ENCODE results near the gene NAA11.

Gene NAA11

DNA sequence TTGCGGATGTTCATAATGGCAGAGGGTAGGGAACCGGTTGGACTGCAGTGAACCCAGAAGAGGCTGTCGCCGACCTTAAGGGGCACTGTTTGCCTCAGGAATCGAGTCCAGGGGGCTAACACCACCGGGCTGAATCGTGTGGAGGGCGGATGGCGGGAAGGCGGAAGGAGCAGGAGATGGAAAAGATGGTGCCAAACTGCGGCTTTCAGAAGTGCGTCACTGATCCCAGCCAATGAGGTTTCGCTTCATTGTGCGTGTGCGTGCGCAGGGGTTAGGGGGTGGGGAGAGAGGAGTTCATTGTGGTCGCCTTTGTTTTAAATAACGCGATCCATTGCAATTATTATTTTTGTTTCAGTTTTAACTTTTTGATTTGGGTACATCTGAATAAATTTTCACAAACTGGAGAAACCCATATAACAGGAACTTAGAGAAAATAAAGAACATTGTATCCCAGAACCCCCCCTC lies at the start of gene NAA11:
TSS of gene NAA11 (minus strand) at position 198 of the 465 bp plus-strand sequence. CDS start at position 14, 184 bp downstream.
- DNase-seq (ENCODE audit: low read depth in 3 of 3, low spot score in 1 of 3), result no peak

- DNase-seq (ENCODE audit: low read depth in 3 of 3, low spot score in 1 of 3), result no peak
Observed at GRCh38 chr4:79370026-79370425, 44.2 kb upstream of the NAA11 start.

- no peak for DNase-seq (ENCODE audit: low read depth in 3 of 3, low spot score in 1 of 3)
Observed at GRCh38 chr4:79367096-79367495, 41.2 kb upstream of the NAA11 start.

DNA sequence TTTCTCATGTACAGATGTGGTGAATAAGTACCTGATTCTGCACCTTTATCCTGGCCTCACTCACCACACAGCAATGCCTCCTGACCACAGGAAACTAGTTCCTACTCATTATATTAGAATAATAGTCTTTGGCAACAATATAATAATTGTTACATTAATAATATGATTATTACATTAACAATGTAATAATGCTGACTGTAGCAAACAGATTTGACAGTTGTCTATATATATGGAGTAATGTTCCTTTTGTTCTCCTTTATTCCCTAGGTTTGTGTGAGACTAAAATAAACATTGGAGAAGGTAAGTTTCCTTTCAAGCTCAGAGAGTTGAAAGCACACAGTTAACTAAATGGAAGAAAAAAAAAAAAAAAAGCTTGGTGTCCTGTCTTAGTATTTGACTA lies 40.6 kb upstream of the NAA11 start:
- DNase-seq (ENCODE audit: low read depth in 3 of 3, low spot score in 1 of 3), result no peak

DNA sequence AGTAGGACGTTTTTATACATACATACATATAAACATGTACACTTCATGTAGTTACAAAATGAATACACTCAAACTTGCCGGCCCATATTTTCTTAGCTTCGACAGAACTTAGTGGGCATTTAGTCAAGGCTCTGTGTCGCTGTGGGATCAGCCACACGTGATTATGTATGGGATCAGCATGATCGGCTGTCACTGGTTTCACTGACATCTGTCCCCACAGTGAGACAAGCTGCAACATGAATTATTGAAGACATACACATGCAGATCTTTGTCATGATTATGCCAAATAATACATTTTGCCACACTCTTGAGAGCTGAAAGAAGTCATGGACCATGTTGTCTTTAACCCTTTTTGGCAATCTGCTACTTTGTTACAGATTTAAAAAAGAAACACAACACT lies 38.2 kb upstream of the NAA11 start:
- no peak for DNase-seq (ENCODE audit: low read depth in 3 of 3, low spot score in 1 of 3)

DNA sequence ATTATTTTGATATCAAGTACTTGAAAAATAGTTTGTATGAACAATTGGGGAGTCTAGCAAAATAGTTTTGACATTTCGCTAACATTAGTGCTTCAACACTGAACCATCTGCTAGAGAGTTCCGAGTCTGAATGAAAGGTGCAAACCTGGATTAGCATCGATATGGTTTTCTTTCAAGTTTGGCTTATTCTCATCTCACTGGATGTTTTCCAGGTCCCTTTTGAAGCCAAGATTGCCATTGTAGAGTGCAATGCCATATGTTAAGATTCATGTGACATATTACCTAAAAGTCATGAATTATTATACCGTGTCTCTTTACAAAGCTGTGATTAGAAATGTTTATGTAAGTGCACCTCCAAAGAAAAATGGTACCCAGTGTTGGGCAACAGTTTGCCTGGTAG lies 36.8 kb upstream of the NAA11 start:
- DNase-seq (ENCODE audit: low read depth in 3 of 3, low spot score in 1 of 3), result no peak

DNA sequence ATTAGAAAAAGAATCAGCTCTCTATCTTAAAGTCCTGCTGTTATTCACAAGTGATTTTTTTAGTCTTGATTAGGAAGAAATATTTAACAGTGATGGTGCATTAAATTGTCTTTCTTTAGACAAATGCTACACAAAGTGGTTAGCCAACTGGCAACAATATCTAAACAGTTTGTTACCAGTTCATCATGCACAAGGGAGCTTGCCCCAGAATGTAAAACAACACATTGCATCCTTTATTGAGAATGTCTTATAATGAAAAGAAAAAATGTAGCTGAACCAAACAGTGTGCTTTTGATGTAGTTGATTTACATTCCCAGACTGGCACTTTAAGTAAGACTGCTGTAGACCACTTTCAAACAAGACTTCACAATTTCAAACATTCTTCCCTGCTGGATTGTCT lies 34.1 kb upstream of the NAA11 start:
- no peak for DNase-seq (ENCODE audit: low read depth in 3 of 3, low spot score in 1 of 3)

DNA sequence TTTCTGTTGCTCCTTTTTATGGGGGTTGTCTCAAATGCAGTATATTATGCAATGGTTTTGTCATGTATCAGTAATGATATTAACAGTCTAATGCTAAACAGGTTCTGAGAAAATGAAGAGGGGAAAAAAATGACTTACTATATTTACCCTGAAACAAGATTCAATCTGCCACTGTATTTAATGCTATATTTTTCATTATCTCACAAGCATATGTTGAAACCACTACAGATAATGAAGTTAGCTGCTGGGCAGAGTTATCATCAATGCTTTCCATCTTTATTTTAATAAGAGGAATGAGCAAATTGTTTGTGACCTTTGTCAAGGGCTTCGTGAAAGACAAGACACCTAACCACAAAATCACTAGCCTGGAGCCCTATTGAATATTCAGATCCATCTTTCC lies 32.6 kb upstream of the NAA11 start:
- no peak for DNase-seq (ENCODE audit: low read depth in 3 of 3, low spot score in 1 of 3)

DNA sequence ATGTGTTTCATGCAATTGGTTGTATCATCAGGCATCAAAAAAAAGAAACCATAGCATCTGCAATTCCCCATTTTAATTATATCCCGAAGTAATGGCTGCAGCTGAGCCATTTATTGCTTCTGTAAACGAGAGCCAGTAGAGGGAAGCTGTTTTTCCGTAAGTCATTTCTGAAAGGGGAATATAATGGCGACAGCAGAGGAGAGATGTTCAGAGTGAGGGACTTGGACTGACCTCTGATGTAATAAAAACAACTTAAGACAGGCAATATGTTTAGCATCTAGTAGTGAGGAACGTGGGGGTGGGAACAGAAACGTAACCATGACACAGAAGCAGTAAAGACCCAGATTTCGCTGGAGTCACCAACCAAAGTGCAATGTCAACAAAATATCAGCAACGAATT lies 31.5 kb upstream of the NAA11 start:
- DNase-seq (ENCODE audit: low read depth in 3 of 3, low spot score in 1 of 3), result no peak

DNA sequence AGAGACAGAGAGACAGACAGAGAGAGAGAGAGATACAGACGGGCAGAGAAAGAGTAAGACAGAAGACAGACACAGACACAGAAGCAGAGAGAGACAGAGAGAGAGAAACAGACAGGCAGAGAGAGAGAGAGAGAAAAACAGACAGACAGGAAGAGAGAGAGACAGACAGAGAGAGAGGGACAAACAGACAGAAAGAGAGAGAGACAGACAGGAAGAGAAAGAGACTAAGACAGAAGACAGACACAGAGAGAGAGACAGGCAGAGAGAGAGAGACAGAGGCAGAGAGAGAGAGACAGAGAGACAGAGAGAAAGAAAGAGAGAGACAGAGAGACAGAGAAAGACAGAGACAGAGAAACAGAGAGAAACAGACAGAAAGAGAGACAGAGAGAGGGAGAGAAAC lies 27.2 kb upstream of the NAA11 start:
- DNase-seq (ENCODE audit: low read depth in 3 of 3, low spot score in 1 of 3), result no peak

- DNase-seq (ENCODE audit: low read depth in 3 of 3, low spot score in 1 of 3), result no peak
Observed at GRCh38 chr4:79348405-79348804, 22.5 kb upstream of the NAA11 start.

- DNase-seq (ENCODE audit: low read depth in 3 of 3, low spot score in 1 of 3), result no peak
Observed at GRCh38 chr4:79341893-79342653, 16.2 kb upstream of the NAA11 start.

DNA sequence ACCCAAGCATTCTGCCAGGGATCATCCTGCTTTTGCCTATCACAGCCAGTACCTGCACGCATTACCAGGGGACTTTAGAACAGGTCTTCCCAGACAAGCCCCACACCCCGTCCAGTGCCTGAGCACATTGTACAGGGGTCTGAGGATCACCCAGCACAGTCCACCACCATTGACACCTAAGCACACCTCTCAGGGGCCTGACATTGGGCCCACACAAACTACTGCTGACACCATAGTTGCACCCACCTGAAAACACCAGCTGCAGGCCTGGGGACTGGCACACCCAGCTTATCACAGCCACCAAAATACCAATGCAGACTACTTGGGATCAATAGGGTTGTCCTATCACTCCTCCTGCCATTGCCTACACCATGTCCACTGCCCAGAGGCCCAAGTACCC lies 14.7 kb upstream of the NAA11 start:
- no peak for DNase-seq (ENCODE audit: low read depth in 3 of 3, low spot score in 1 of 3)

DNA sequence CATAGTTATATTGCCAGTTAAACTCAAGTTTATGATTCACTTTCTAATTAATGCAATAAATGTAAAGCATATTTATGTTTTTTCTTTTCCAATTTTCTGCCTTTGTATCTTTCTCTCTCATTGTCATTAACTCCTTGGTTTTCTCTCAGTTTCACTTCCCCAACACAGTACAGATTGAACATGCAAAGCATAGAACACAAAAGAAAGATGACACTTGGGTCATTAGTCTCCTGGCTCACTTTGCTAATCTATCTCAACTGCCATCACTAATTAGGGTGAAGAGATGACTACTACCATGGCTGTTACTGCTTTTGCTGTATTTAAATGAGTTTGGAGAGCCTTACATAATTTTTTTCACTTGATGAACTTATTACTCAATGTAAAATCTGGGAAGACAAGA lies 12.3 kb upstream of the NAA11 start:
- DNase-seq (ENCODE audit: low read depth in 3 of 3, low spot score in 1 of 3), result no peak

DNA sequence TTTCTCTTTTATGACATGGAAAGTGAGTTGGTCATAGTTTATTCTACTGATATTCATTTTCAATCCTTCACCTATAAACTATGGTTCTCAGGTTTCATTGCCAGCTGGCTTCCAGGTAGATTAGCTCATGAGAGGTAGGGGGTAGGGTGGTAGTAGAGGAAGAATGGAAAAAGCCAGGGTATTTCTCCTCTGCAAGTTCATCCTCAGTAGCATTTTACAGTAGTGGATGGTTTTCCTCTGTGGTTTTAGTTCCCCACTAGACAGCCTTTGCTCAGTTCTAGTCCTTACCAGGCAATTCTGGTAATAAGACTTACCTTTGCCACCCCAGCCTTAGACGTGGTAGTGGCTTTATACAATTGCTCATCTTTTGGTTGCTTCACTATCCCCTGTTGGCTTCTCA lies 8.9 kb upstream of the NAA11 start:
- DNase-seq (ENCODE audit: low read depth in 3 of 3, low spot score in 1 of 3), result no peak

DNA sequence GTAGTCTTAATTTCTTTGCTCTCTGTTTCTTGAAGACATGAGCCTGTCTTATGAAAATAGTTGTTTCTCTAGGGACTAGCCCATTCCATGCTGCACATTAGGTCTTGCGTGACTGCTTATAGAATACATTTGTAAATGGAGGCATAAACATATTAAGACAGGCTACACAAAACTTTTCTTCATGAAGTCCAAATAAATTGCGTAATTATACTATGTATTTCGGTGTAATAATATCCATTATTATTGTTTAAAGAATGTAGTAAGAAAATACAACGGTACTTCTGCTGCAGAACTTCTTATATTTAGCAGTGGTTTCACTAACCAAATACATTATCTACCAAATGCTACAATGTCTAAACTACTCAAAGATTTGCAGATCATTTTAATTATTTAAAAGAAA lies 8.5 kb upstream of the NAA11 start:
- DNase-seq (ENCODE audit: low read depth in 3 of 3, low spot score in 1 of 3), result no peak

- DNase-seq (ENCODE audit: low read depth in 3 of 3, low spot score in 1 of 3), result no peak
Observed at GRCh38 chr4:79331126-79331876, 5.4 kb upstream of the NAA11 start.

GRCh38 chr4:79330720-79331119 lies 4.9 kb upstream of the NAA11 start:
- no peak for DNase-seq (ENCODE audit: low read depth in 3 of 3, low spot score in 1 of 3)

GRCh38 chr4:79325436-79325835 lies 425 bp downstream of the NAA11 start:
- no peak for DNase-seq (ENCODE audit: low read depth in 3 of 3, low spot score in 1 of 3)

GRCh38 chr4:79319975-79320374 lies 5.9 kb downstream of the NAA11 start:
- DNase-seq (ENCODE audit: low read depth in 3 of 3, low spot score in 1 of 3), result no peak

GRCh38 chr4:79317711-79318110 lies 8.2 kb downstream of the NAA11 start:
- DNase-seq (ENCODE audit: low read depth in 3 of 3, low spot score in 1 of 3), result no peak

DNA sequence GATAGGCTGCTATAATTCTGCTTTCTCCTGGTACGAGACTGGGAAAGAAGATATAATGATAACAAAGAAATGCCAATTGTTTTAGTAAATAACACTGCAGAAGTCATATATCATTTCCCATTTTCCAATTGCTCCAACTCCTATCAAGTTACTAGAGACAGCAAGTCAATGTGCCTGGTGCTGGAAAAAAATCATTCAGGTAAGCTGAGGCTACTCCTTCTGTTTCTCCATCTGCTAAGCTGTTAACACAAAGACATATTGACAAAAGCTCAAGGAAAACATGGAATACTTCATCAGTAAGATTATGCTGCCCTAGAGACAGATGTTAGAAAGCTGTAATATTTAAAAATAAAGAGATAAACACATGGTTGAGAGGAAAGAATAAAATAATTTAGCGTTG lies 10.0 kb downstream of the NAA11 start:
- DNase-seq (ENCODE audit: low read depth in 3 of 3, low spot score in 1 of 3), result no peak

GRCh38 chr4:79311279-79311678 lies 14.6 kb downstream of the NAA11 start:
- DNase-seq (ENCODE audit: low read depth in 3 of 3, low spot score in 1 of 3), result no peak
